ENCODE data around the gene A3GALT2. TPM values are rescaled to one million over a fixed set of nuclear protein-coding genes. Genes with fewer than 3 reads are reported as not detected.
A peak's percentile ranks its signal among the peaks of the same experiment; 100 is the strongest.

The A3GALT2 gene
- total RNA-seq, 1 experiment from 2014 or later, result not detected

DNA sequence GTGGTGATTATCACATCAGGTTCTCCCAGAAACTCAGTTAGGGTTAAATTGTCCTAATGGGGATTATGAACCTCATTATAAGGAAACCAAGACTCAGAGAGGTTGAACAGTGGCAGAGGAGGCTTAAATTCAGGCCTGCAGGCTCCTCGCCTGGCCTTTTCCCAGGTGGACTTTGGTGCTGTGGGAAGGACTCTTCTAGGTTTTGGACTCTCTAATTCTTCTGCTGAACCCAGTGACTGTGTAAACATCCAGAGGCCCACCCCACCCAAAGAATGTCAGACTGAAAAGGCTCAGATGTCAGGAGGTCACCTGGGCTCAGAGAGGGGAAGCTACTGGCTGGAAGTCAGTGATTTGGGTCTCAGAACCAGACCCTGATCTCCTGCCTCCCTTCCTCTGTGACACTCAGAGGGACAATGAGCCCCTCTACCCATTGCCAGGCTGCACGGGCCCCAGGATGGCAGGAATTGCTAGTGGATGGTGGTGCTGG lies 62.1 kb downstream of the A3GALT2 start:
- H3K56ac ChIP-seq (ENCODE audit: insufficient read length, low read depth, low read length), result no peak overlapping the region
- no CpG with 5 or more reads among the region's 2 CpGs for WGBS (ENCODE audit: extremely low coverage, insufficient read length, low lambda C conversion rate)

More for the DNA sequence above, 62.1 kb downstream of the A3GALT2 start:
- no peak overlapping the region for H2BK12ac ChIP-seq (ENCODE audit: insufficient read length, low read depth, low read length)
- H3K4ac ChIP-seq (ENCODE audit: low read depth, low read length), result no peak overlapping the region
- no peak overlapping the region for H2BK120ac ChIP-seq (ENCODE audit: low read depth, low read length, poor library complexity, severe bottlenecking)
- DNase-seq, result no peak
- Mint-ChIP-seq H3K4me1 (peaks cover 37 to 40% of the 10 kb centered on the region in 2 experiments), H3K36me3 (ENCODE audit: insufficient read depth in 1 of 3, low read depth in 3 of 3) (peaks cover 5 to 21% (median 6%) of the 10 kb centered on the region in 3 experiments; a peak in 5 of 7 replicates), H3K27me3 (ENCODE audit: low read depth) (peaks cover 12% of the 10 kb centered on the region), H3K9me3 (no peaks in the 10 kb centered on the region), H3K4me3 (peak overlapping the region; percentile 38 to 99; a peak in 3 of 5 replicates), H3K27ac (no peak overlapping the region; a peak in 1 of 7 replicates)
- H2AFZ ChIP-seq (ENCODE audit: low read length), result no peak overlapping the region
- no peaks in the 10 kb centered on the region for H3K9me3 ChIP-seq (ENCODE audit: control insufficient read depth, low read depth, low read length)
- H3K14ac ChIP-seq (ENCODE audit: insufficient read depth, low read length), result no peak overlapping the region; the same call in 1 of the 2 replicates
- H3K4me1 ChIP-seq (ENCODE audit: insufficient read depth, low read length), result peaks cover 6% of the 10 kb centered on the region; the same call in 1 of the 2 replicates
- H3K79me2 ChIP-seq (ENCODE audit: insufficient read depth, low read length), result peaks cover 4% of the 10 kb centered on the region; the same call in 1 of the 2 replicates
- H3K79me1 ChIP-seq (ENCODE audit: insufficient read depth, low read depth, low read length, poor library complexity, severe bottlenecking), result peaks cover 4% of the 10 kb centered on the region
- peaks cover 14% of the 10 kb centered on the region for H3K23me2 ChIP-seq (ENCODE audit: insufficient read length, low read depth, low read length, poor library complexity, severe bottlenecking)
- no peak overlapping the region for H2BK20ac ChIP-seq (ENCODE audit: low read depth, low read length, poor library complexity, severe bottlenecking)
- no peak overlapping the region for H4K5ac ChIP-seq (ENCODE audit: insufficient read length, low read depth, low read length)
- H3K4me2 ChIP-seq (ENCODE audit: insufficient read depth, insufficient read length, low read length), result no peak overlapping the region
- no peak overlapping the region for H4K8ac ChIP-seq (replicated peaks; ENCODE audit: insufficient read length, low read depth, low read length)
- TF ChIP-seq CTCF (conservative IDR thresholded peaks at IDR 0.05), result no peak
- H4K91ac ChIP-seq (ENCODE audit: insufficient read length, low read depth, low read length), result no peak overlapping the region
- no peak overlapping the region for H3K27ac ChIP-seq (ENCODE audit: insufficient read length, low read depth, low read length)
- no peaks in the 10 kb centered on the region for H4K20me1 ChIP-seq (ENCODE audit: control insufficient read depth, insufficient read depth, insufficient read length)
- H2BK15ac ChIP-seq (ENCODE audit: low read depth, low read length), result no peak overlapping the region
- no peak overlapping the region for H3K18ac ChIP-seq (ENCODE audit: insufficient read length, low read depth, low read length)
- H3K9ac ChIP-seq (ENCODE audit: extremely low read depth, insufficient read length, low read length), result no peak overlapping the region
- H3K23ac ChIP-seq (ENCODE audit: insufficient read length, low read depth, low read length), result no peak overlapping the region
- H2BK5ac ChIP-seq (ENCODE audit: insufficient read length, low read length), result no peak overlapping the region
- no peaks in the 10 kb centered on the region for H3K27me3 ChIP-seq (ENCODE audit: insufficient read depth, low read length)
- no peak overlapping the region for H3T11ph ChIP-seq (ENCODE audit: low read length)
- no peak overlapping the region for H2AK5ac ChIP-seq (ENCODE audit: insufficient read length, low read length)

Data from H9 (cell line).